Renal pelvis (tissue), 4 donors: ENCODE results near the gene OLFM4. TPM values are rescaled to one million over a fixed set of nuclear protein-coding genes. Genes with fewer than 3 reads are reported as not detected.

Experiments used
- DNase-seq: peaks from one replicate; pipeline ENCODE4 v3.0.0-alpha.2; 2013
- polyA plus RNA-seq, 3 donors: library from polyadenylated mRNA; unstranded; fragments of 120-200 nt; gene quantifications; one replicate each; pipeline ENCODE4 v1.2.1, GENCODE V29; 2013; ENCODE audit not compliant: insufficient read length in 3 of 3

Gene OLFM4
- polyA plus RNA-seq, 3 donors, result 0.54 to 0.81 (median 0.58) TPM

- no peak for DNase-seq
These were observed 13.8 kb upstream of the OLFM4 start for GRCh38 chr13:53014495-53015443.

- no peak for DNase-seq
These were observed 12.6 kb upstream of the OLFM4 start for GRCh38 chr13:53015971-53016370.

GRCh38 chr13:53017433-53017970 is 11.1 kb upstream of the OLFM4 start:
- no peak for DNase-seq

GRCh38 chr13:53018690-53019647 is 9.6 kb upstream of the OLFM4 start:
- no peak for DNase-seq

- no peak for DNase-seq
These were observed 7.8 kb upstream of the OLFM4 start for GRCh38 chr13:53020764-53021335.

- DNase-seq, result no peak
These were observed 5.4 kb upstream of the OLFM4 start for GRCh38 chr13:53023246-53023645.

GRCh38 chr13:53028063-53028462 is 550 bp upstream of the OLFM4 start:
- no peak for DNase-seq

GRCh38 chr13:53032849-53033248 is 4.2 kb downstream of the OLFM4 start:
- no peak for DNase-seq

GRCh38 chr13:53038993-53039392 is 10.4 kb downstream of the OLFM4 start:
- no peak for DNase-seq

GRCh38 chr13:53041968-53042516 is 13.4 kb downstream of the OLFM4 start:
- DNase-seq, result no peak

- DNase-seq, result peak; percentile 23
These were observed 14.3 kb downstream of the OLFM4 start for GRCh38 chr13:53042877-53043276.

GRCh38 chr13:53043398-53043797 is 14.8 kb downstream of the OLFM4 start:
- no peak for DNase-seq

GRCh38 chr13:53045189-53045588 is 16.6 kb downstream of the OLFM4 start:
- DNase-seq, result peak; percentile 75

- no peak for DNase-seq
These were observed 20.3 kb downstream of the OLFM4 start for GRCh38 chr13:53048880-53049279.

- no peak for DNase-seq
These were observed 21.5 kb downstream of the OLFM4 start for GRCh38 chr13:53050151-53050550.

GRCh38 chr13:53052675-53053074 is 24.1 kb downstream of the OLFM4 start:
- DNase-seq, result no peak

GRCh38 chr13:53054569-53054968 is 26.0 kb downstream of the OLFM4 start:
- no peak for DNase-seq

GRCh38 chr13:53058065-53058679 is 29.6 kb downstream of the OLFM4 start:
- DNase-seq, result no peak

GRCh38 chr13:53060840-53061490 is 32.4 kb downstream of the OLFM4 start:
- no peak for DNase-seq

- no peak for DNase-seq
These were observed 36.1 kb downstream of the OLFM4 start for GRCh38 chr13:53064731-53065130.

- DNase-seq, result no peak
These were observed 37.8 kb downstream of the OLFM4 start for GRCh38 chr13:53066411-53066810.
